NCI-H526 (cell line): ENCODE results near the gene SPRING1.

Experiments used
- DNase-seq, 2 experiments: peaks; one replicate each; lab custom pipeline; 2025; lab: John Stamatoyannopoulos, UW

Gene SPRING1

DNA sequence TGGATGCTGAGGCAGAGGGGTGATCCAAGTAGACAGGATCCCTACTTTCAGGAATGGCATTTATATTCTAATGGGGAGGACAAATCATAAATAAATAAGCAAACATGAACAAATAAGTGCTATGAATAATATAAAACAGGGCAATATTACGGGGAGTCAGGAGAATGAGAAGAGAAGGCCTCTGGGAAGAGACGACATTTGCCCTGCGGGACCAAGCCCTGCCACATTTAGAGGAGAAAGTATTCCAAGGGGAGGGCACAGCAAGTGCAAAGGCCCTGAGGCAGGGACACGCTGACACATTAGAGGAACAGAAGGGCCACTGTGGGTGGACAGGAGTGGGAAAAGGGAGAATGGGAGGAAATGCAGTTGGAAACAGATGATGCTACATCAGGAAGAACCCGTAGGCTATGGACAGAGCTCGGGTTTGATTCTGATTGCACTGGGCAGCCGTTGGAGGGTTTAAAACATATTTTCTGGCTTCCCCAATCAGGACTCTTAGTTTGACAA lies 1.6 kb upstream of the SPRING1 start:
- DNase-seq, result no peak

DNA sequence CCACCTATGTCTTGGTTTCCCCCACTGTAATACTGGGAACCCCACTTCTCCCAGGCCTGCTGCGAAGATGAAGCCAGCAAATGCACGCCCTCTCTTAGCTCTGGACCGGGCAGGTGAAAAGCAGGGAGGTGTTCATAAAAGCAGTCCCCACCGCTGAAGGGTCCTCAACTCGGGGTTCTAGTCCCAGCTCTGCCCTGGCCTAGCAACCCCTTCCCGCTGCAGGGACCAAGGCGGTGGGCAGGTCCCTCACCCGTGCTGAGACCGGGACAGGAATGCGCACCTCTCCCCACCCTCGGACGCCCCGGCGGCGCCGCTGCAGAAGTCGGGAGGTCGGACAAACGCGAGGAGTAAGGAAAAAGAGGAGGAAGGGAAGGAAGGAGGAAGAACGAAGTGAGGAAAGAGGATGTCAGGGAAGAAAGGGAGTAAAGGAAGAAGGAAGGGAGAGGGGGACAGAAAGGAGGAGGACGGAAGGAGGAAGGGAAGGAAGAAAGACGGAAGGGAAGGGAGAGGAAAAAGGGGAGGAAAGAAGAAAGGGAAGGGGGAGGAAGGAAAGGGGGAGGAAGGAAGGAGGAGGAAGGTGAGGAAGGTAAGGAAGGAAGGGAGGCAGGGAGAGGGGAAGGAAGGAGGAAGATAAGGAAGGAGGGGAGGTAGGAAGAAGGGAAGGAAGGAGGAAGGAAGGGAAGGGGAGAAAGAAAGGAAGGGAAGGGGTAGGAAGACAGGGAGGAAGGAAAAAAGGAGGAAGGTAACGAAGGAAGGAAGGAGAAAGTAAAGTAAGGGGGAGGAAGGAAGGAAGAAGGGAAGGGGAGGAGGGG lies 701 bp downstream of the SPRING1 start:
- peak in 1 of 2 experiments; percentile 12 for DNase-seq

DNA sequence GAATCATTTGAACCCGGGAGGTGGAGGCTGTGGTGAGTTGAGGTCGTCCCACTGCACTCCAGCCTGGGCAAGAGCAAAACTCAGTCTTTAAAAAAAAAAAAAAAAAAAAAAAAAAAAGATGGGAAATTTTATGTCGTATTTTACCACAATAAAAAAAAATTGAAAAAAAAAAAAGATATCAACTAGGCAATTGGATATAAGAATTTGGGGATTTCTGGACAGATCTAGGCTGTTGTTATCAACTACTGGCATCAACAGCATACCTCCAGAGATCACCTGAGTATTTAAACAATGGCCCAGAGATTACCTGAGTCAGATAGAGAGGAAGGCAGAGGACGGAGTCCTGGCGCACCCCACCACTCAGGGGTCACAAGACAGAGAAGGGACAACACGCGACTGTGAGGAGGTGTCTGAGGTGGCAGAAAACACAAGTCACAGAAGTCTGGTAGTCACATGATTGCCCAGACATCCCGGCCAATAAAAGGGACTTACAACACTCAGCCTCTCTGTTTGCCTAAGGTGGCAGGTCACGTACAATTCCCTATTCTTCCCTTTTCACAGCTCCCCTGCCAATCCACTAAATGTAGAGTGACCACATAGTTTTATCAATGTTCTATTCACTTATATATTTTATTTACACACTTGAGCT lies 1.8 kb downstream of the SPRING1 start:
- no peak for DNase-seq

DNA sequence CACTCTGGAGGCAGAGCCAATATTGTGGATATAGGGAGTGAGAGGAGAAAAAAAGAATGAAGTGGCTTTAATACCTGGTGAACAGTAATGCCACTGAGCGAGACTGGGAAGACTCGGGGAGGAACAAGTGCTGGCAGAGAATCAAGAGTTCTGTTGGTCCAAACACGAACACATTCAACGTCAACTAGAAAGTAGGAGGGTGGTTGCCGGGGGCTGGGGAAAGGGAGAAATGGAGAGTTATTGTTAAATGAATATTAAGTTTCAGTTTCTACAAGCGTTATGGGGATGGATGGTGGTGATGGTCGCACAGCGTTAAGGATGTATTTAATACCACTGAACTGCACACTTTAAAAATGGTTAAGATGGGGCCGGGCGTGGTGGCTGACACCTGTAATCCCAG lies 2.8 kb downstream of the SPRING1 start:
- no peak for DNase-seq

DNA sequence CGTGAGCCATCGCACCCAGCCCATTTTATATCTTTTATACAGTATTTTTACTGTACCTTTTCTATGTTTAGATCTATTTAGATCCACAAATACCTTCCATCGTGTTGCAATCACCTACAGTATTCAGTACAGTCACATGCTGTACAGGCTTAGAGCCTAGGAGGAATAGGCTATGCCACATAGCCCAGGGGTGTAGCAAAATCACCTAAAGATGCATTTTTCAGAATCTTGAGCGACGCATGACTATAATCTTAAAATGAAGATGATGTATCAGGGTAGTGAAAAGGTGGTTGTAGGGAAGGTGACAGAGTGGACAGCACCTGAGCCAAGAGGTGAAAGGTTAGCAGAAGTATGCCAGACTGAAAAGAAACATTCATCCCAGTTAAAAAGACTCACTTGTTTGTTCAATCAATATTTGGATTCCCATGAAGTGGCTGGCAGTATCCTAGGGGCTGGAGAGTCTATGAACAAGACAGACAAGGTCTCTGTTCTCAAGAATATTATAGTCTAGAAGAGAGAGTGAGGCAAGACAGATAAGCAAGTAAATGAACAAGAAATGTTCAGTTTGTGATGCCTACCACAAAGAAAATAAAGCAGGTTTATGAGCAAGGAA lies 3.6 kb downstream of the SPRING1 start:
- no peak for DNase-seq

DNA sequence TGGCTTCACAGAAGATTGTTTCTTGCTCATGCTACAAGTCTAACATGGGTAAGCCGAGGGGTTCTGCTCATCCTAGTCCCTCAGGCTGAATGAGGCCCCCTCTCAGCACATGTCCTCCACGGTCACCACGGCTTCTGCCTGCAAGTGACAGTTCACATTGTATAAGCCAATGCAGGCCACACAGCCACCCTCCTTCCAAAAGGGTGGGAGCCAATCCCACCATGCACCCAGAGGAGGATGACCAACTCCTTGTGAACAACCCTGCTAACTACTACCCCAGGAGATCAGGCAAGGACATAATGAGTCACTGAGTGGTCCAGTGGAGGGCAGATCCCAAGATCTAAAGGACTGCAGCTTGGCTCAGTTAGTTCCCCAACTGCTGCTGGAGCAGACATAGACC lies 6.1 kb downstream of the SPRING1 start:
- no peak for DNase-seq

DNA sequence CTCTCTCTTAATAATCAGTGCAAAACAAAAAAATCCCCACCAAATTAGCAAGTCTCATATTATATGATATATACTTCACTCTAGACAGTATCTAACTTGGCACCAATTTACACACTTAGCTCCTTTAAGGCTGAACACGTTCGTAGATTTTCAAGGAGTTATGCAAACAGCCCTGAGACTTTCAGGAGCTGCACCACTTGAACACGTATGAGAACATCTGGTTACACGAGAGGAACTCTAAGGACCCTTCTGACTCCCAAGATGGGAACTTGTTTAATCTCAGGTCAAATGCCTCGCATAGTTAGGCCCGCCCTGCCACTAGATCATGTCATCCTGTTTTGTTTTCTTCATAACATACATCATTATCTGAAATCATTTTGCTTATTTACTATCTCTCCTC lies 10.0 kb downstream of the SPRING1 start:
- DNase-seq, result no peak

DNA sequence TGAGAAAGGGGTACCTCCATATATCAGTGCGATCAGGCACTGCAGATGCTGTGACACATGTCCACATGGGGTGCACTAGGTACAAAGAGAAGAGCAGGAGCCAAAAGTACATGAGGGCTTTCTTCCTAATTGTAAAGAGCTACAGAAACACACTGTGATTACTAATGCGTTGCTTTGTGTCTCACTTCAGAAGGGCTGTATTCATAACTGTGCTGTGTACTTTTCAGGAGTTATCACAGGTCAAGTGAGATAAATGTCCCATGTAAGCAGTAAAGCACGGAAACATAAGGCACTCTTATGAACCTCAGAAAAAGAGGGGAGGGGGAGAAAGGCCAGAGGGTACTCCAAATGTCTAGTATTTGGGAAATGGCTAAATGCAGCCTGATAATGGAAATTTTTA lies 10.6 kb downstream of the SPRING1 start:
- DNase-seq, result no peak

DNA sequence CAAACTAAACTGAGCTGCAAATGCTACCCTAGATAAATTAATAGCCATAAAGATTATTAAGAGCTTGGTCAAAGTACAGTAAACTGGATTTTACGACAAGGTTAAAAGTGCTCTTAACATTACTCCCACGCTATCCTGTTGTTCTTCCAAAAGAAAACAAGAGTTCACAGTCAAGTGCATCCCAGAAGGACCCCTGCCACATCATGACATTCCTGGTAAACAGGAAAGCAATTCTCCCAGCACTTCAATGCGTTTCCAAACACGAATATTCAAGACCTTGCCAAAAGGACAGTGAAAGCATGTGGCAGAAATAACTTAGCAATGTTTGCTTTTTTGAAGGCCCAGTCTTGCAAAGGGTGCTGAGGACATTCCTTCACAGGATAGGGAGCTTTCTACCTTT lies 11.2 kb downstream of the SPRING1 start:
- DNase-seq, result no peak

DNA sequence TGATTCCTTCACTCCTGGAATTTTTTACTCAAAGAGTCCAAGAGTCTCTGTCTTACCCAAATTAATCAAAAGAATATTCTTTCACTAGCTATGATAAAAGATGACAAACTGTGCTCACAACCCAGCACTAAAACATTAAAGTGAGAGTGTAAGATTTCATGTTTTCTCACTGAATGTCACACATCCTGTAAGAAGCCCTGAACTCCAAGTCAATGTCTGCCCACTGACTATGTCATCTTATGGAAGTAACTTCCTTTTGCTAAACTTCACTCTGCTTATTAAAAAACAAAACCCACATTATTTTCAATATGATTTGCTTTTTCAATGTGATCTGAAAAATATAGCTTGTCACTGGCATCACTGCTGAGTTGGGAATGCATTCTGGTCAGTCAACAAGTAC lies 15.6 kb downstream of the SPRING1 start:
- no peak for DNase-seq

DNA sequence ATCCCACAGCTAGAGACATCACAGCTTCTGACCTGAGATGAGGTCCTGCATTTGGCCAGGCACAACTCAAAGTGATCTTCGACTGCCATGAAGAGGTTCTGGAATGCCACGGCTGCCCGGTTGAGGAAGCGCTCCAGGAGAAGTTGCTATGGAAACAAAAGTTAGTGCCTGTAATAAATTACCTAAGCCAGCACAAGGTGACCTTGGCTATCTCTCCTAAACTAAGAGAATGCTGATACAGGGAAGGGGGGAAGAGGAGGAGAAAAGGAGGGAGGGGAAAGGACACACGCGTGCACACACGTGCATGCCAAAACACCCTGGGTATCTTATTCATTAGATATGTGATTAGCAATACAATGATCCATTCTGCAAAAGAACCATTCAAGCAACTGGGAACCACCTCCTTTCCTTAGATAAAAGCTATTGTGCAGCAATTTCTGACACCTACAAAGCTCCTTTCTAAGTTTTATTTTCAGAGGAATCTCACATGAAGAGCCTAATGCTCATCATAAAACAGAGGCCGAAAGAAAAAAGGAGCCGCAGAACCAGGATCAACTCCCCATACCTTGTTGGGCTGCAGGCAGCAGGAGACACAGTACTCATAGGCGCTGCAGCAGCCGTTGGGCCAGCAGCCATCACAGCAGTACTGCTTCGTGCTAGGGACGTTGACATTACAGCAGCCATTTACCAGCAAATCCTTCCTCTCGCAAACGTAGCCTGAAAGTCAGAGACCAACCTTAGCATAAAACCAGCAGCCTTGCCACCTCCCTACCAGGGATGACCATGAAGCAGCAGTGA lies 17.9 kb downstream of the SPRING1 start:
- DNase-seq, result no peak

DNA sequence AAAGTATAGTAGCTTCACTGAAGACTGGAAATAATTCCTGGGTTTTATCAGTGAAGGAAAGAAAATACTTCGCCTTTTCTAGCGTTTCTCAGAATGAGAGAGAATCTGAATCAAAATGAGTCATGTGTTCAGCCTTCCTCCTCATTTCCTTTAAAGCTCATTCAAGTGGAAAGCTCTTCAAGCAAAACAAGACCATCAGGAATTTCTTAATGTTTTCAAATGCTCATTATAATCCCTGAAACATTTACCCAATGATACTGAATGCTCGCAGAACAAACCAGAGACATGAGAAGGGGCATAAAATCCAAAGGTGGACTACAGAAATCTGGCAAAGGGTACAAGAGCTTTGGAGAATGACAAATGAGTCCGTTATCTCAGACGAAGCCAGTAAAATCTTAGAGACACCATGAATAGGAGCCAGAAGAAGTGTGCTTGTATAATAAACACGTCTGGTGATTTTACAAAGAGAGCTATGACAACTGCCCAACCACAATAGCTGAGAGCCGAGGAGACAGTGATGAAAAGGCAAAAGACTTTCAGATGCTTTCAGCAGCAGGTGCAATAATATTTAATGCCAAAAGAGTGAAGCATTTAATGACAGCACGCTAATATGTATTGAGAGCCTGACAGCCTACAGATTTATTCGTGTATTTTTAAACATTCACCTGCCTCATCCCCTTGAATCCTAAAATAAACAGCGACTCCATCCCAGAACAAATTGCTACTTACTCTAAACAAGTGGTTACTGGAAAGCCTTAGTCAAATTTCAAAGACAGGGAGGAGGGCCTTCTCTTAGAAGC lies 19.0 kb downstream of the SPRING1 start:
- no peak for DNase-seq

DNA sequence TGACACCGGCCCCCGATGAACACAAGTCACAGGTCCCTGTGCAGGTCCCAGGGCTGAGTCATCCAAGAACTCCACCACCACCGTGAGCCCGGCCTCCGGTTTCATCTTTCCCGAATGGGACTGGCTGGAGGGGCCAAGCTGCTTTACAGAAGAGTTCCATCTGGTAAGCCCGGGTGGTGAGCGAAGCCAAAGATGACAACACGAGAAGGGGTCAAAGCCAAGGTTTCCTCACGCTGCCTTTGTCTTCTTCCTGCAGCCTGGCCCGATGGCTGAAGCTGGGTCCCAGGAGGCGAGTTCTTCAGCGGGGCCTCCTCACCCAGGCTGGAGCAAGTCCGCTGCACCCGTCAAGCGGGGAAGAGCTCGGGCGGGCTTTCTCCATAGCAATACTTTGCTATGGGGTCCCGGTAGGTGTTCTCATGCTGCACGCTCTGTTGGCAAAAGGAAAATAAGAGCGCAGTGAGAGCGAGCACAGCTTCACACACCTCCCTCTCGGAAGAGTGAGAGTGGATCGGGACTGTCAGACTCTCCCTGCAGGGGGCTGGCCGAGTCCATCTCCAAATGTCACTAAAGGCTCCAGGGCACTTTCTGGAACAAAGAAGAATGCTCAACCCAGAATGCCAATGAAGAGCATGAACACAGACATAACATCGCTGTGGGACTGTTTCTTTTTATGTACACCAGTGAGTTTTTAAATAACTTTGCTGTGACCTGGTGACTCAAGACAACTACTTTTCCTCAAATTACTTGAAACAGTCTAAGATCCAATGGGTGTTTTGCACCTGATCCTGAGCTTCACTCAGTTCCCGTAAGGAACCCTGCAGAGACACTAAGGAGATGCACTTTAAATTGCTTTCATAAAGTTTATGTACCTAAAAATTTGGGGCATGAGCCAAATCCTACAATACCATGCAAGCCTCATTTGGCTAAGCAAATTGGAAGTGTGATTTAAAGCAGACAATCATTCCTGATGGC lies 20.1 kb downstream of the SPRING1 start:
- no peak for DNase-seq

DNA sequence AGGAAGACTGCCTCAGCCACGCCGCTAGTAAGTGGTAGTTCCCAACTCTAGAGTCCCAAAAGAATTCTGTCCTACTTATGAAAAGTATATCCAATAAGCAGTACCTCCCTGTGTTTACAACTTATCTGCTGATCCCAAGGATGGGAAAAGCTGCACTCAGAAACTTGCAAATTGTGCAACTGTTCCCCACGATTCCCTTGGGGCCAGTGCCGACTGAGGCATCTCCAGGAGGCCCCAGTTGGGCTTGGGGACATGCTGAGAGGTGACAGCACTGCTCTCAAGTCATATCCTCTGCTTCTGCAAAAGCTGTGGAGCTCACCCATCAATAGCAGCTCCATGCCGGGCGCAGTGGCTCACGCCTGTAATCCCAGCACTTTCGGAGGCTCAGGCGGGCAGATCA lies 23.7 kb downstream of the SPRING1 start:
- DNase-seq, result no peak

DNA sequence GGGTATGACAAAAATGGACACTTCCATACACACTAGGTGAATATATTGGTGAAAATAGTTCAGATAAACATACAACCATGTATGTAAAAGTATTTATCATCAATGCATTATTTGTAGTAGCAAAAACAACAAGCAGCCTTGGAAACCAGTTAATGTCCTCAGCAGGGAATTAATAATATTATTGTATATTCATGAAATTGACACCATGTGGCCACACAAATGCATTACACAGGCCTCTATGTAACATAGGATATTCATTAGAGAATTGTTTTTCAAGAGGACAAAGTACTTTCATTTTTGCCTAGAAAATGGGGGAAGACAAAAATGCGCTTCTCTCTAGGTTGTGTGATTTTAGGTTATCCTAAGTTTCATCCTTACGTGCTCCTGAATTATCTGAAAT lies 24.3 kb downstream of the SPRING1 start:
- no peak for DNase-seq

DNA sequence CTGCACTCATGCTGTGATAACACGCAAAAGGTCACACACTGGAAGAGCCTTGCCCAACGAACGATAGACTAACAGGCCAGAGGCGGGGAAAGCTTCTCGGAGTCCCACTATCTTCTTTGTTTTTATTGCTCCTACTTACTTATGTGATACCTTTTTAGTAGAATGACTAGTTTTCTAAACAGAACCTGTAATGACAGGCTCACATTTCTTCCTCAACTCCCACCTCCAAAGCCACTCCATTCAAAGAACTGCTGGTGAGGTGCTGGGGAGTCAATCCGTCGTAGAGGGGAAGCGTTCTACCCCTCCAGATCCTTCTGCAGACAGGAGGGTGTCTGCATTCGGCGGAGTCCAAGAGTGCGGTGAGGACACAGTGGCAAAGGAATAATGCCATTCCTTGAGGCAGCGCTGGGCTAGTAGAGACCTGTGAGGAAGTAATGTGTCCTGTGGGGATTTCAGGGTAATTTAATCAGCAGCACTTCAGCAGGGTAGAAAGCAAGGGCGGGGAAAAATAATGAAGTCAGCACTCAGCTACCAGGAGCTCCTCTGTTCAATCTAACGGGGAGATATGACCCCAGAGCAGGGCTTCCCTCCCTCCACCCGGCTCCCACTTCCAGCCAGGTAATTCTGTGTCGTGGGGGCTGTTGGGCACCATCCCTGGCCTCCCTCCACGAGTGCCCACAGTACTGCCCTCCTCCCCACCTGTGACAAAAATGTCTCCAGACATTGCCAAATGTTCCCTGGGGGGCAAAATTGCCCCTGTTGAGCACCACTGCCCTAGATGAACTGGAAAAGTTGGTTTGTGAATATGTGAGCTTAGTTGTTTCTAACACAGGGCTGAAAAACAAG lies 25.2 kb downstream of the SPRING1 start:
- DNase-seq, result peak in 1 of 2 experiments; percentile 30

DNA sequence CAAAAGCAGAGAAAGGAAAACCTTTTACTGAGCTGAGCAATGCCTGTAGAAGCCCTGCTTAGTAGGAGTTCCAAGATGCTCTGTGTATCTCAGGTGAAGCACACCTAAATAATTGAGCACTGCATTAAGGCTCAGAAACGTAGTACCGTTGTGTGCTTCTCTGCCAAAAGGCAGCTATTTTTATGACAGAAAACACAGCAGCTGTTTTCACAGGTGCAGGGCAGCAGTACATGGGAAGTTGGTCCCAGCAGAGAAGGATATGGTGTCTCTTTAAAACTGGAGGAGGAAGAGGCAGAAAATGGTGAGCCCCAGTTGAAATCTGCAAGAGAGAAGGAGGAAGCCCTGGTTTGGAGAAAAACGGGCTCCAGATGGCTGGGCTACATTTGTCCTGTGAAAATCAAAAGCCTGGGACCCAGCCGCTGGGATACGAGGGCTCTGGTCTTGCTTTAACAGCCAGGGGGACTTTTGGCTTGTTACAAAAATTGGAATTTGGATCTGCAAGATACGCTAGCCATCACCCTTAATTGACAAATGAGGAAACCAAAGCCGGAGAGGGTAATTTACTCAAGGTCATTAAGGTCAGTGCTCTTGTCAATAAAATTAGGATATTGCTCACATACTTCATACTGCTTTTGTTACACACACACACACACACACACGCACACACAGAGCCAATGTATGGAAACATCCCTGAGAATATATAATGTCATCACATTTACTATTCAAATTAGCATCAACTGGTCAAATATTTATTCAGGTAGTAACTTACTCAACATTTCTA lies 27.3 kb downstream of the SPRING1 start:
- DNase-seq, result peak; percentile 46 to 78

DNA sequence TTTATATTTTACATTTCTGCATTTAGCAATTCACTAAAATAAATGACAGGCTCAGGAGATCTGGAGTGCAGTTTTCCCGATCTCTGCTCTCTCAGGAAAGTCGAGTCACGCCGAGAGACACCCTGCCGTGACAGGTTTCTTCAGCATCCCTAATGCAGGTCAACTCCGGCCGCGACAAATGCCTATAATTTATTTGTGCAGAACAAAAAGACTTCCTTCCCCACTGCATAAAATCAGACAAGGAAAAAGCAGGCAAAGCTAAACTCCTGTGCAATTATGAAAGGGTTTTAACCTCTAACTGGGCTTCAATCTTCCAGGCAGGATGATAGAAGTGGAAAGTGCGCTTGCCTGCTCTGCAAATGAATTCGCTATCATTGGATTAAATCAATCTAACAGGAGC lies 28.1 kb downstream of the SPRING1 start:
- no peak for DNase-seq
